Neural cell (in vitro differentiated cells): ENCODE measurements around the gene SNX15. TPM values are rescaled to one million over a fixed set of nuclear protein-coding genes. Genes with fewer than 3 reads are reported as not detected.

Source experiments
- H2AFZ ChIP-seq: fragments of 200-600, 300-800 bp; sonication (generic), shearing (Covaris generic); 2 replicates; pipeline ENCODE4 v1.6.0; 2014; ENCODE audit warnings: low read depth, mild to moderate bottlenecking, antibody characterized with exemption, low read length, moderate library complexity
- H3F3A ChIP-seq: fragments of 200-600 bp; shearing (Covaris generic); 2 replicates; pipeline ENCODE4 v1.6.1; 2016; ENCODE audit warnings: mild to moderate bottlenecking, moderate library complexity, mixed read lengths, antibody characterized with exemption, low read length; ENCODE audit not compliant: insufficient read depth, poor library complexity, severe bottlenecking
- H3K27ac ChIP-seq: fragments of 200-600, 300-800 bp; sonication (generic), shearing (Covaris generic); 2 replicates; pipeline ENCODE4 v1.5.1; 2014; ENCODE audit warnings: mild to moderate bottlenecking, low read length, moderate library complexity
- H3K27me3 ChIP-seq: fragments of 300-800, 200-600 bp; sonication (generic), shearing (Covaris generic); 2 replicates; pipeline ENCODE4 v1.6.0; 2014; ENCODE audit warnings: mild to moderate bottlenecking, low read depth, low read length, moderate library complexity; ENCODE audit not compliant: insufficient read depth
- H3K36me3 ChIP-seq: fragments of 300-800, 200-600 bp; sonication (generic), shearing (Covaris generic); 2 replicates; pipeline ENCODE4 v1.5.1; 2014; ENCODE audit warnings: mild to moderate bottlenecking, antibody characterized with exemption, low read length, moderate library complexity; ENCODE audit not compliant: insufficient read depth
- H3K4me2 ChIP-seq: fragments of 300-800, 200-600 bp; sonication (generic), shearing (Covaris generic); 2 replicates; pipeline ENCODE4 v1.6.0; 2014; ENCODE audit warnings: mild to moderate bottlenecking, low read length
- H3K4me3 ChIP-seq: fragments of 300-800, 200-600 bp; sonication (generic), shearing (Covaris generic); 2 replicates; pipeline ENCODE4 v1.5.1; 2014; ENCODE audit warnings: mild to moderate bottlenecking, low read length, moderate library complexity
- H3K79me2 ChIP-seq: fragments of 200-600 bp; shearing (Covaris generic); replicated peaks from 2 replicates; pipeline ENCODE4 v1.6.0; 2014; ENCODE audit warnings: mild to moderate bottlenecking, low read length, moderate library complexity; ENCODE audit not compliant: insufficient read depth
- H3K9ac ChIP-seq: fragments of 300-800, 200-600 bp; sonication (generic), shearing (Covaris generic); 2 replicates; pipeline ENCODE4 v1.6.1; 2016; ENCODE audit warnings: mild to moderate bottlenecking, low read length, mixed read lengths
- H3K9me2 ChIP-seq: fragments of 200-600 bp; shearing (Covaris generic); 2 replicates; pipeline ENCODE4 v1.6.1; 2016; ENCODE audit warnings: mild to moderate bottlenecking, low read length, mixed read lengths; ENCODE audit not compliant: insufficient read depth
- H3K9me3 ChIP-seq: fragments of 200-600, 300-800 bp; sonication (generic), shearing (Covaris generic); 2 replicates; pipeline ENCODE4 v1.6.1; 2016; ENCODE audit warnings: mild to moderate bottlenecking, mixed run types, low read length, moderate library complexity, mixed read lengths
- H4K20me1 ChIP-seq: fragments of 200-600 bp; shearing (Covaris generic); 2 replicates; pipeline ENCODE4 v1.6.1; 2016; ENCODE audit warnings: mild to moderate bottlenecking, mixed run types; ENCODE audit not compliant: insufficient read depth
- CTCF ChIP-seq: fragments of 450-650 bp; IDR thresholded peaks from 2 replicates; pipeline ENCODE4 v1.5.1; 2014; ENCODE audit warnings: antibody characterized with exemption, mild to moderate bottlenecking, moderate library complexity; ENCODE audit not compliant: poor library complexity, severe bottlenecking
- EP300 ChIP-seq: fragments of 450-650 bp; conservative IDR thresholded peaks from 2 replicates; pipeline ENCODE4 v1.6.1; 2014; ENCODE audit warnings: antibody characterized with exemption, mild to moderate bottlenecking, moderate library complexity; ENCODE audit not compliant: poor library complexity, severe bottlenecking
- EZH2 ChIP-seq: fragments of 200-600, 300-800 bp; shearing (Covaris generic), sonication (generic); IDR thresholded peaks from 2 replicates; pipeline ENCODE4 v1.6.1; 2014; ENCODE audit warnings: antibody characterized with exemption, low read length, borderline replicate concordance, mild to moderate bottlenecking; ENCODE audit not compliant: insufficient read depth, poor library complexity, severe bottlenecking
- MXI1 ChIP-seq: fragments of 450-650 bp; conservative IDR thresholded peaks from 2 replicates; pipeline ENCODE4 v1.6.1; 2014; ENCODE audit warnings: antibody characterized with exemption, mild to moderate bottlenecking; ENCODE audit not compliant: poor library complexity, severe bottlenecking
- POLR2AphosphoS5 ChIP-seq: IDR thresholded peaks from 2 replicates; pipeline ENCODE4 v1.6.1; 2012
- RAD21 ChIP-seq: fragments of 450-650 bp; conservative IDR thresholded peaks from 2 replicates; pipeline ENCODE4 v1.6.1; 2014; ENCODE audit warnings: antibody characterized with exemption, mild to moderate bottlenecking, moderate library complexity
- REST ChIP-seq: IDR thresholded peaks from 2 replicates; pipeline ENCODE4 v1.6.1; 2012; ENCODE audit warnings: borderline replicate concordance
- SMC3 ChIP-seq: fragments of 450-650 bp; conservative IDR thresholded peaks from 2 replicates; pipeline ENCODE4 v1.6.1; 2014; ENCODE audit warnings: antibody characterized with exemption, mild to moderate bottlenecking, moderate library complexity; ENCODE audit not compliant: poor library complexity
- TAF1 ChIP-seq: IDR thresholded peaks from 2 replicates; pipeline ENCODE4 v1.6.1; 2012; ENCODE audit warnings: low read depth
- polyA plus RNA-seq: library from polyadenylated mRNA; depleted of rRNA; stranded (reverse); fragments of >200 nt; gene quantifications from 2 replicates; pipeline ENCODE4 v1.2.3, GENCODE V29; 2014

The SNX15 gene
- polyA plus RNA-seq, 1 donor from 2014 or later, result 11.2 TPM

- Histone ChIP-seq H3K79me2 (no peaks in the 10 kb centered on the region), H3K4me2 (no peak overlapping the region), H3F3A (no peaks in the 10 kb centered on the region), H2AFZ (no peak overlapping the region), H3K36me3 (no peaks in the 10 kb centered on the region), H3K9me2 (no peaks in the 10 kb centered on the region), H3K27me3 (no peaks in the 10 kb centered on the region), H3K27ac (no peak overlapping the region), H3K4me3 (no peak overlapping the region), H3K9me3 (no peaks in the 10 kb centered on the region), H3K9ac (no peak overlapping the region), H4K20me1 (no peaks in the 10 kb centered on the region)
- TF ChIP-seq EP300 (no peak), EZH2 (no peak), REST (no peak), POLR2AphosphoS5 (no peak), TAF1 (no peak), CTCF (no peak), SMC3 (no peak), MXI1 (no peak), RAD21 (no peak)
Measured at GRCh38 chr11:65055538-65055937, 28.3 kb downstream of the SNX15 start.

- Histone ChIP-seq H3K27me3 (no peaks in the 10 kb centered on the region), H3K36me3 (no peaks in the 10 kb centered on the region), H3K79me2 (no peaks in the 10 kb centered on the region), H3K27ac (no peak overlapping the region), H4K20me1 (no peaks in the 10 kb centered on the region), H2AFZ (no peak overlapping the region), H3F3A (no peaks in the 10 kb centered on the region), H3K9me3 (no peaks in the 10 kb centered on the region), H3K9me2 (no peaks in the 10 kb centered on the region), H3K4me2 (no peak overlapping the region), H3K4me3 (no peak overlapping the region), H3K9ac (no peak overlapping the region)
- TF ChIP-seq POLR2AphosphoS5 (no peak), EP300 (no peak), CTCF (no peak), RAD21 (no peak), REST (no peak), TAF1 (no peak), SMC3 (no peak), MXI1 (no peak), EZH2 (no peak)
Measured at GRCh38 chr11:65056999-65057398, 29.8 kb downstream of the SNX15 start.
